SW 1271 (cell line): ENCODE measurements around the gene ITPR2.

Source experiments
- DNase-seq, 2 experiments: peaks; one replicate each; lab custom pipeline; 2025; lab: John Stamatoyannopoulos, UW

ITPR2 gene

DNA sequence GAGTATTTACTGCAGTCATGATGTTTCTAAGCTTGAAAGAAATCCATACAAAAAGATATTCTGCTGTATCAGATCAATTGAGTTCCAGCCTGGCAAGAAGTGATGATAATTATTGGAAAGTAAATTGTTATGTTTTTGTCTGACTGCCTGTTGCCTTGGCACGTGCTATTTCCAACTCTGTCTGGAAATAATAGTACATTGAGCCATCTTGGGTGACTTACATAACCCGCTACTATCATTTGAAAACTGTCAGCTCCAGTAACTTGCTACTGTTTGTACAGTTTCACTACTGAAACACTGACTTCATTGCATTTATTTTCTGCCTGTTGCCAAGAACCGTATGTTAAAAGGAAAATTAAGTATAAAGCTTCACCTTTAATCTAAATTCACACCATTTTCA lies 318.6 kb downstream of the ITPR2 start:
- no peak for DNase-seq

DNA sequence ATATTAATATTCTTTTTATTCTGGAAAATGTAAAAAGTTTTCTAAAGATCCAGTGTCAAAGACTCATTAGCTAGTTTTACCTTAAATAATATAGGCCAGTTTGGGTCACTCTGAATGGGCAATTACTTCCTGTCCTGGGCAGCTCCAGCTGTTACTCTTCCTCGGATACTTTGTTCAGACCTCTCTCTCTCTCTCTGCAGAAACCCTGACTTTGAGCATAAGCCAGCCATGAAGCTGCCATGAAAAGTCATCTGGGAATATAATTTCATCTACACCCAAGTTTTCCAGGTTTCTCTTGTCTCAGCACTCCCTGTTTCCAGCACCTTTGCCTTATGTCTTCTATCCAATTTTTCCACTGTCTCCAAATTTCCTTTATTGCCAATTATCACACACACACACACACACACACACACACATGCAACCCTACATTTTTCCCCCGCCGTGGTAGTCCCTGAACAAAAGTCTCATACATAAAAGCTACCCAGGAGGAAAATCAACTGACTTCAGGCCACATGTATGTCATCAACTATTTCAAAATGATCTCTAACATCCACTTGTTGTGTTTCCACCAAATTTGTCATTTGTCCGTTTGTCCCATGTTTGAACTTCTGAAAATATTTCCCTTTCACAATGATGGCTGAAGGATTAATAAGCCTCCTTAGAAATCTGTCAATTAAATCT lies 319.5 kb downstream of the ITPR2 start:
- no peak for DNase-seq

- no peak for DNase-seq
Observed at GRCh38 chr12:26512213-26512612, 320.8 kb downstream of the ITPR2 start.

DNA sequence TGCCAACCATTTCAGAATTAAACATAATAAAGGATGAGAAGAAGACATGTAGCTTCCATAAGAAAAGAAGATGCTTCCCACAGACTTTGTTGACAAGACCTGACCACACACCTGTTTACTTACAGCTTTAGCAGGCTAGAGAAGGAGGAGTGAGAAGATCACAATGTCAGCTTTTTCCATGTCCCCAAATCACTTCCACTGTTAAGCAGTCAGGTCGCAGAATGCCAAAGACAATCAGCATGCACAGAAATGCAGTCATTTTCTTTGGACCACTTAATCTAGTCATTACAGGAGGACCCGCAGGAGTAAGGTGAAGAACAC lies 322.7 kb downstream of the ITPR2 start:
- no peak for DNase-seq

DNA sequence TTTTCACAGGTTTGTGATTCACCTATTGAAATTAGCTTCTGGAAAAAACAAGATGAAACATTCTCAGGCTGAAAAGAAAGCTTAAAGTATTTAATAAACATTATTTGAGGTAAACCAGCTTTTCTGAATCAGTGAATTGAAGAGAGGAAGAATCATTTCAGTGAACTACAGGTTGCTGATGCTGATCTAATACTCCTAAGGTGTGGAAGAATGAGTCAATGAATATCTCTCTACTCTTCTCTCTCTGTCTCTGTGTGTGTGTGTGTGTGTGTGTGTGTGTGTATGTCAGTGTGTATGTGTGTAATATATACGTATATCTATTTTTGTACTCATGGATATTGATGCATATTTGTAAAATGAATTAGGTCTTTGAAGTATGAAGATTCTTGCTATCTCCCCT lies 325.4 kb downstream of the ITPR2 start:
- no peak for DNase-seq

- no peak for DNase-seq
Observed at GRCh38 chr12:26499979-26500640, 332.9 kb downstream of the ITPR2 start.

GRCh38 chr12:26496170-26496569 lies 336.8 kb downstream of the ITPR2 start:
- no peak for DNase-seq

- no peak for DNase-seq
Observed at GRCh38 chr12:26493656-26494055, 339.3 kb downstream of the ITPR2 start.

- no peak for DNase-seq
Observed at GRCh38 chr12:26492406-26492805, 340.6 kb downstream of the ITPR2 start.

DNA sequence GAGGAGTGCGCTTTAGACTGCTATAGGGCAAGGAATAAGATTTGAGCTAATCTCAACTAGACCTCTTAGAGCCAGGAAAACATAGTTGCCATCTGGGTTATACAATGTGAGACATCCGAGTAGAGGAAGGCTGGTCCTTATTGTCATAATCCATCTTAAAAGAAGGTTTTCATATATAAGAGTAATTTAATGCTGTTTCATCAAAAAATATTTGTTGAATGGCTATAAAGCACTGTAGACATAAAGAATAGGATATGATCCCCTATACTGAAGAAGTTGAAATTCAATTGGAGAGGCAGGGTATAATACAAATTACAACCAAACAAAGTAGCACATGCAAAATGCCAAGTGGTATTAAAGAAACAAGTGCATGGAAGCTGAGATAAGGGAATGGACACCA lies 343.1 kb downstream of the ITPR2 start:
- DNase-seq: no peak

- no peak for DNase-seq
Observed at GRCh38 chr12:26488351-26488750, 344.6 kb downstream of the ITPR2 start.

- DNase-seq: no peak
Observed at GRCh38 chr12:26473291-26473690, 359.7 kb downstream of the ITPR2 start.

GRCh38 chr12:26471560-26471959 lies 361.4 kb downstream of the ITPR2 start:
- DNase-seq: no peak

GRCh38 chr12:26469421-26470180 lies 363.4 kb downstream of the ITPR2 start:
- DNase-seq: no peak

- no peak for DNase-seq
Observed at GRCh38 chr12:26467351-26467750, 365.6 kb downstream of the ITPR2 start.

DNA sequence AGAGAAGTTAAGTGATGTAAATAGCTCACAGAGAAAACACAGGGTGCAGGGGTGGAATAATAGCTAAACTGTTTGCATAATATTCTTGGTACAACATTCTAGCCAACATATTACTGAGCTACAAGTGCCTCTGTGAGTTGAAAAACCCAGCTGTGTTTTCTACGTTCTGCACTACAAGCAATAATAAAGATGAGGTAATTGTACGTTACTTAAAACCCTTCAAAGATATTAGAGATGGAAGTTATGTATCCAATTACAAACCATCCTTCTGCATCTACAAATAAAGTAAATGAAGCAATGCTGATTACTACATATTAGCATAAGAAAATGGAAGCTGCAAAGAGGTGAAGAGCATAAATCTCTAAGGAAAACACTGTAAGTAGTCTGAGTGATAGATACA lies 366.3 kb downstream of the ITPR2 start:
- DNase-seq: no peak

GRCh38 chr12:26465419-26466097 lies 367.4 kb downstream of the ITPR2 start:
- no peak for DNase-seq

GRCh38 chr12:26461776-26462175 lies 371.2 kb downstream of the ITPR2 start:
- DNase-seq: no peak

DNA sequence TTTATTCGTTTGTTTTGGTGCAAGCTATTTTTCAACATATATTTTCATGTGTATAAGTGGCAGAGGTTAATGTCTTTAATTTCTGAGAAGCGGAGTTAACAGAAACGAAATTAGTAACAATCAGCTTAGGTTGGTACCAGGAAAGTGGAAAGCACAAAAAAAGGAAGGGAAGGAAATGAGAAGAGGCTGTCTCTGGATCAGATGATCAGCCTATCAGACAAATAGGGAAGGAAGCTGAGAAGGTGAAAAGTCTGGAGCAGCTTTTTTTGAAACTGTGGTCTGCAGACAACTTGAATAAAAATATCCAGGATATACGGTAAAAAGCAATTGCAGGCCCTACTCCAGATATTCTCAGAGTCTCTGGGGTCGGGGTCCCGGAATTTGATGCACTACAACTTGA lies 372.6 kb downstream of the ITPR2 start:
- DNase-seq: no peak

- DNase-seq: no peak
Observed at GRCh38 chr12:26455936-26456574, 376.9 kb downstream of the ITPR2 start.

GRCh38 chr12:26453246-26453645 lies 379.7 kb downstream of the ITPR2 start:
- no peak for DNase-seq

DNA sequence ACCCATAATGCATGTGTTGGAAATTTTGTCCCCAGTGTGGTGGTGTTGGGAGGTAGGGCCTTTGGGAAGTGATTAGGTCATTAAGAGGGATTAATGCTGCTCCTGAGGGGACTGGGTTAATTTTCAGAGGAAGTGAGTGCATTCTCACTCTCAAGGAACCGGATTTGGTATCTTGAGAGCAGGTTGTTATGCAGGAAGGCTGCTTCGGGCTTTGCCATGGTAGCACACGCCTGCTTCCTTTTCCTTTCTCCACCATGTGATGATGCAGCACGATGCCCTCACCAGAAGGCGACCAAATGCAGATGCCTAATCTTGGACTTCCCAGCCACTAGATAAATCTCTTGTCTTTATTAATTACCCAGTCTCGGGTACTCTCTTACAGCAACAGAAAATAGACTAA lies 380.5 kb downstream of the ITPR2 start:
- DNase-seq: no peak
